HepG2 (cell line): ENCODE results near the gene SPTAN1. TPM values are rescaled to one million over a fixed set of nuclear protein-coding genes. Genes with fewer than 3 reads are reported as not detected.
A peak's percentile ranks its signal among the peaks of the same experiment; 100 is the strongest.

ENCODE experiments used
- ATAC-seq: fragments of 200-7000 bp; cut with Tn5 transposase; 3 replicates; pipeline ENCODE4 v1.9.1; 2020; ENCODE audit warnings: mild to moderate bottlenecking, moderate library complexity
- BruUV-seq: library from RNA; stranded (reverse); fragments of 400-500 nt; replicated peaks from 2 replicates; lab custom pipeline; 2021; lab: Mats Ljungman, UMichigan
- CTCF ChIA-PET: fragments of 300-600 bp; formaldehyde crosslinking; extraction: SDS; loops from one replicate; lab custom pipeline; 2021; ENCODE audit warnings: low total read pairs, inconsistent platforms, low intra/inter-chr PET ratio; lab: Yijun Ruan, JAX
- POLR2A ChIA-PET: fragments of 350-600 bp; sonication (Branson Sonifier 250); formaldehyde crosslinking; loops from one replicate; lab custom pipeline; 2020; ENCODE audit warnings: antibody characterized with exemption, inconsistent platforms; lab: Yijun Ruan, JAX
- DNase-seq: peaks from one replicate; pipeline ENCODE4 v3.0.0-alpha.2; 2015; ENCODE audit warnings: low spot score
- FAIRE-seq: peaks from 3 replicates; lab custom pipeline; 2011; peaks lifted over from hg19 to GRCh38; lab: Jason Lieb, UNC
- H2AFZ ChIP-seq: one replicate; pipeline ENCODE4 v1.6.1; 2011; ENCODE audit warnings: low read length, inconsistent platforms
- H3K27ac ChIP-seq: fragments of 300-600 bp; 3 replicates; pipeline ENCODE4 v1.8.0; 2011; ENCODE audit warnings: mixed run types, mild to moderate bottlenecking, mixed read lengths, low read length, inconsistent platforms; ENCODE audit not compliant: insufficient read depth; ENCODE audit errors: extremely low read length
- H3K27me3 ChIP-seq, 2 experiments: fragments of 200-600 bp in 1 of 2; 2 replicates in 1 of 2; 3 replicates in 1 of 2; pipeline versions ENCODE4 v1.6.0 to v1.8.0; 2011; ENCODE audit warnings: low read length in 2 of 2, mild to moderate bottlenecking in 2 of 2, moderate library complexity in 2 of 2, inconsistent platforms in 1 of 2; ENCODE audit not compliant: insufficient read depth in 2 of 2, control insufficient read depth in 1 of 2
- H3K36me3 ChIP-seq, 2 experiments: fragments of 200-600 bp in 1 of 2; replicated peaks in 1 of 2; 2 replicates in 1 of 2; 3 replicates in 1 of 2; pipeline versions ENCODE4 v1.5.1 to v1.8.0; 2011; ENCODE audit warnings: low read length in 2 of 2, inconsistent platforms in 1 of 2; ENCODE audit not compliant: insufficient read depth in 2 of 2, control insufficient read depth in 1 of 2
- H3K4me1 ChIP-seq: 2 replicates; pipeline ENCODE4 v1.5.1; 2012; ENCODE audit warnings: low read length, inconsistent platforms; ENCODE audit not compliant: insufficient read depth
- H3K4me2 ChIP-seq: 2 replicates; pipeline ENCODE4 v1.6.0; 2011; ENCODE audit warnings: low read depth, low read length, inconsistent platforms
- H3K4me3 ChIP-seq, 3 experiments: fragments of 200-600 bp in 1 of 3; sonication (generic), shearing (Covaris generic) in 1 of 3; replicated peaks in 1 of 3; 2 replicates each; pipeline ENCODE4 v1.5.1; 2011 to 2016; ENCODE audit warnings: low read length in 3 of 3, inconsistent platforms in 2 of 3, low read depth in 2 of 3, mild to moderate bottlenecking in 2 of 3, control low read depth in 1 of 3, mixed read lengths in 1 of 3; ENCODE audit not compliant: insufficient read depth in 1 of 3
- H3K79me2 ChIP-seq: one replicate; pipeline ENCODE4 v1.6.1; 2011; ENCODE audit warnings: low read length, inconsistent platforms; ENCODE audit not compliant: insufficient read depth
- H3K9ac ChIP-seq: 2 replicates; pipeline ENCODE4 v1.6.0; 2011; ENCODE audit warnings: mild to moderate bottlenecking, low read depth, low read length, inconsistent platforms; ENCODE audit not compliant: insufficient read depth
- H3K9me3 ChIP-seq: 2 replicates; pipeline ENCODE4 v1.5.1; 2012; ENCODE audit warnings: mild to moderate bottlenecking, low read length
- H4K20me1 ChIP-seq: 2 replicates; pipeline ENCODE4 v1.6.0; 2011; ENCODE audit warnings: inconsistent platforms, mild to moderate bottlenecking, low read length, moderate library complexity; ENCODE audit not compliant: insufficient read depth
- GFI1 ChIP-seq: sonication (generic); formaldehyde crosslinking; IDR thresholded peaks from 2 replicates; pipeline ENCODE4 v1.5.0; 2020; ENCODE audit warnings: missing genetic modification reagents, mild to moderate bottlenecking, borderline replicate concordance
- HOXA5 ChIP-seq: sonication (generic); formaldehyde crosslinking; IDR thresholded peaks from 2 replicates; pipeline ENCODE4 v1.4.0; 2020; ENCODE audit warnings: missing genetic modification reagents
- KLF16 ChIP-seq, 2 experiments: sonication (generic) in 1 of 2; formaldehyde crosslinking in 1 of 2; IDR thresholded peaks; 2 replicates each; pipeline versions ENCODE4 v1.6.1 to v1.8.0; 2016 to 2023; ENCODE audit warnings: missing genetic modification reagents in 2 of 2, missing compliant biosample characterization in 1 of 2
- SIN3A ChIP-seq: IDR thresholded peaks from 2 replicates; pipeline ENCODE4 v1.6.1; 2011; ENCODE audit warnings: low read depth, mild to moderate bottlenecking, control low read depth, low read length, borderline replicate concordance
- SNAI1 ChIP-seq: sonication (generic); formaldehyde crosslinking; IDR thresholded peaks from 2 replicates; pipeline ENCODE4 v1.5.0; 2020; ENCODE audit warnings: mild to moderate bottlenecking, missing genetic modification reagents, borderline replicate concordance
- SRSF9 ChIP-seq: fragments of 200-400 bp; formaldehyde crosslinking; IDR thresholded peaks from 2 replicates; pipeline ENCODE4 v1.6.1; 2018; ENCODE audit warnings: borderline replicate concordance, mild to moderate bottlenecking, low read depth, low read length; ENCODE audit not compliant: insufficient read depth, poor library complexity, severe bottlenecking
- SRY ChIP-seq: sonication (generic); formaldehyde crosslinking; IDR thresholded peaks from 2 replicates; pipeline ENCODE4 v1.8.0; 2022; ENCODE audit warnings: mild to moderate bottlenecking, missing genetic modification reagents
- TCF7 ChIP-seq: sonication (generic); IDR thresholded peaks from 2 replicates; pipeline ENCODE4 v1.6.1; 2016; ENCODE audit warnings: antibody characterized with exemption, low read depth
- TOE1 ChIP-seq: sonication (generic); formaldehyde crosslinking; IDR thresholded peaks from 2 replicates; pipeline ENCODE4 v1.4.0; 2020; ENCODE audit warnings: mild to moderate bottlenecking, missing genetic modification reagents
- U2AF1 ChIP-seq: fragments of 200-400 bp; formaldehyde crosslinking; optimal IDR thresholded peaks from 2 replicates; pipeline ENCODE3; 2017; ENCODE audit warnings: mild to moderate bottlenecking, low read depth, low read length
- ZNF350 ChIP-seq: sonication (generic); formaldehyde crosslinking; IDR thresholded peaks from 2 replicates; pipeline ENCODE4 v1.4.0; 2020; ENCODE audit warnings: mild to moderate bottlenecking, low read depth, missing genetic modification reagents, borderline replicate concordance
- whole genome bisulfite sequencing: methylation state at CpG from one replicate; pipeline ENCODE4 v1.1.6; 2017; ENCODE audit warnings: low lambda C conversion rate; 5-methylcytosine and 5-hydroxymethylcytosine counted together
- in situ Hi-C: cut with HindIII; loops from 2 replicates; pipeline ENCODE4 v1.10.0; 2017; ENCODE audit warnings: low pct_unique_long_range_greater_than_20kb; ENCODE audit not compliant: extremely low pct_ligation_motif_present
- intact Hi-C: fragments of 100-400 bp; cut with micrococcal nuclease; formaldehyde crosslinking; loops from one replicate; pipeline ENCODE4 v1.10.0; 2022; ENCODE audit not compliant: unreplicated experiment
- polyA plus RNA-seq, 8 experiments: library from polyadenylated mRNA; depleted of rRNA in 3 of 8; stranded (reverse) in 7 of 8; unstranded in 1 of 8; fragments of >200 nt; fragmentation: Illumina TruSeq in 4 of 8; extraction: Trizol in 4 of 8; gene quantifications; 2 replicates each; pipeline versions ENCODE4 v1.2.1 to v1.2.3, GENCODE V29; 2011 to 2016; ENCODE audit warnings: low read depth in 4 of 8, missing spikeins in 1 of 8, mixed read lengths in 1 of 8; ENCODE audit not compliant: insufficient read depth in 1 of 8
- total RNA-seq, 5 experiments: library from RNA; depleted of rRNA; stranded (reverse); fragments of >200 nt; fragmentation: Illumina TruSeq; extraction: Trizol; gene quantifications; 2 replicates each; pipeline ENCODE4 v1.2.3, GENCODE V29; 2016; ENCODE audit warnings: low read depth in 1 of 5
- TF ChIP-seq, protein P1 (sequence below): sonication (generic); formaldehyde crosslinking; IDR thresholded peaks from 2 replicates; pipeline ENCODE4 v1.4.0; 2020; ENCODE audit warnings: missing genetic modification reagents
- TF ChIP-seq, protein P2 (sequence below): sonication (generic); IDR thresholded peaks from 2 replicates; pipeline ENCODE4 v1.6.1; 2016; ENCODE audit warnings: low read depth, borderline replicate concordance

SPTAN1 gene
- total and polyA plus RNA-seq, 2 of the 13 experiments (the other 11 are each of a cell fraction or from before 2014, with no cell fraction given) = 106 to 111 TPM

DNA sequence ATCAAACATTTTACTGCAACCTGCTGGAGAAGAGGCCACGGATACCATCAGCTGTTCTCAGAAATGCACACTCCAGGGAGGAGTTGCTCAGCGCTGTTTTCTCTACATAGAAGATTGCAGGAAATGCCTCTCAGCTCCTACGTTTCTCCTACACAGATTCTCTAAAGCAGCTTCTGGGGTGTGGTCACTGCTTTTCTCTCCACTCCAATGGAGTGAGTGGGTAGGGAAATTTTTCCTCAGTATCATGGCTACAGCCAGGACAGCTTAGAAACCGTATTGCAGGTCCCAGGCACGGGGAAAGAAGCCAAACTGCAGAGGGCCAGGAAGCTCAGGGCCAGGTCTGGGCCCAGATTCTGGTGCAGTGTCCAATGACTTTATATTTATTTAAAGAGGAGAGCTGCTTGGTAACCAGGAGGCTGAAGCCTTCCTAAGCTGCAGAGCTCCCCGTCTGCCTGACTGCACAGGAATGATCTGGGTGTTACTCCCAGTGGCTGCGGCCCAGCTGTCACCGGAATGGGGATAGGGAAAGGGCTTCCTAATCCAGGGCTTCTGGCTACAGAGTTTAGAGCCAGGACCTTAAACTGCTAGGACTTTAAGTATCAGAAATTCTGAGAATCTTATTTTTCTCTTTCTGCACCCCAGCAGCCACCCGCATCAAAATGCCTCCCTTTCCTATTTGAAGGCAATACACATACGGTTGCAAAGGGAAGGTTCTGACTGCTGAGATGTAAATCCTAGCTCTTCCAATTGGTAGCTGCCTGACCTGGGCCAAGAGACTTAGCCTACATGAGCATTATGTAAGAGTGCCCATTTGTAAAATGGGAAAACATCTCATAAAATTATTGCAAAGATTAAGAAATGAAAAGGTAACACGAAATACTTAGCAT, 1.4 kb upstream of the SPTAN1 start:
- Histone ChIP-seq H3K27ac (no peak overlapping the region), H3K9ac (peak overlapping the region; percentile 61), H3K79me2 (peaks cover 31% of the 10 kb centered on the region), H3K4me3 (peak overlapping the region; percentile 87 to 95 (median 90)), H3K4me2 (peak overlapping the region; percentile 95), H3K9me3 (no peaks in the 10 kb centered on the region), H3K4me1 (peaks cover 52% of the 10 kb centered on the region), H3K36me3 (no peaks in the 10 kb centered on the region), H3K27me3 (no peaks in the 10 kb centered on the region; a peak in 1 of 5 replicates)
- no TSS peak for BruUV-seq
- ATAC-seq = peak; percentile 37
- in situ Hi-C loops (no loop called here), intact Hi-C loops (loop anchor here (5.0 kb wide), 1 partner anchor 49 kb away; the partner anchor contains the start of gene GLE1)
- CTCF ChIA-PET = no interaction called here
- FAIRE-seq = no peak
- POLR2A ChIA-PET = interaction anchor here (0.5 to 3.1 kb wide), 9 partner anchors 8 to 1163 kb away, joined by 3 to 13 read pairs (median 4); partner anchors contain the start of gene GLE1
- WGBS = 6% methylated on average over 11 of the region's 11 CpGs
- TF ChIP-seq SRSF9 (no peak), SIN3A (0 out of 2 replicates have a peak, but pooled peaks have one; percentile 41), SRY (CRISPR knock-in tag) (no peak), U2AF1 (no peak), SNAI1 (CRISPR knock-in tag) (no peak), KLF16 (CRISPR knock-in tag; IDR thresholded peaks at IDR 0.05) (no peak), HOXA5 (CRISPR knock-in tag) (no peak), TCF7 (no peak), TOE1 (CRISPR knock-in tag) (no peak), ZNF350 (CRISPR knock-in tag) (no peak), GFI1 (CRISPR knock-in tag) (no peak)
- TF ChIP-seq, protein P1, sequence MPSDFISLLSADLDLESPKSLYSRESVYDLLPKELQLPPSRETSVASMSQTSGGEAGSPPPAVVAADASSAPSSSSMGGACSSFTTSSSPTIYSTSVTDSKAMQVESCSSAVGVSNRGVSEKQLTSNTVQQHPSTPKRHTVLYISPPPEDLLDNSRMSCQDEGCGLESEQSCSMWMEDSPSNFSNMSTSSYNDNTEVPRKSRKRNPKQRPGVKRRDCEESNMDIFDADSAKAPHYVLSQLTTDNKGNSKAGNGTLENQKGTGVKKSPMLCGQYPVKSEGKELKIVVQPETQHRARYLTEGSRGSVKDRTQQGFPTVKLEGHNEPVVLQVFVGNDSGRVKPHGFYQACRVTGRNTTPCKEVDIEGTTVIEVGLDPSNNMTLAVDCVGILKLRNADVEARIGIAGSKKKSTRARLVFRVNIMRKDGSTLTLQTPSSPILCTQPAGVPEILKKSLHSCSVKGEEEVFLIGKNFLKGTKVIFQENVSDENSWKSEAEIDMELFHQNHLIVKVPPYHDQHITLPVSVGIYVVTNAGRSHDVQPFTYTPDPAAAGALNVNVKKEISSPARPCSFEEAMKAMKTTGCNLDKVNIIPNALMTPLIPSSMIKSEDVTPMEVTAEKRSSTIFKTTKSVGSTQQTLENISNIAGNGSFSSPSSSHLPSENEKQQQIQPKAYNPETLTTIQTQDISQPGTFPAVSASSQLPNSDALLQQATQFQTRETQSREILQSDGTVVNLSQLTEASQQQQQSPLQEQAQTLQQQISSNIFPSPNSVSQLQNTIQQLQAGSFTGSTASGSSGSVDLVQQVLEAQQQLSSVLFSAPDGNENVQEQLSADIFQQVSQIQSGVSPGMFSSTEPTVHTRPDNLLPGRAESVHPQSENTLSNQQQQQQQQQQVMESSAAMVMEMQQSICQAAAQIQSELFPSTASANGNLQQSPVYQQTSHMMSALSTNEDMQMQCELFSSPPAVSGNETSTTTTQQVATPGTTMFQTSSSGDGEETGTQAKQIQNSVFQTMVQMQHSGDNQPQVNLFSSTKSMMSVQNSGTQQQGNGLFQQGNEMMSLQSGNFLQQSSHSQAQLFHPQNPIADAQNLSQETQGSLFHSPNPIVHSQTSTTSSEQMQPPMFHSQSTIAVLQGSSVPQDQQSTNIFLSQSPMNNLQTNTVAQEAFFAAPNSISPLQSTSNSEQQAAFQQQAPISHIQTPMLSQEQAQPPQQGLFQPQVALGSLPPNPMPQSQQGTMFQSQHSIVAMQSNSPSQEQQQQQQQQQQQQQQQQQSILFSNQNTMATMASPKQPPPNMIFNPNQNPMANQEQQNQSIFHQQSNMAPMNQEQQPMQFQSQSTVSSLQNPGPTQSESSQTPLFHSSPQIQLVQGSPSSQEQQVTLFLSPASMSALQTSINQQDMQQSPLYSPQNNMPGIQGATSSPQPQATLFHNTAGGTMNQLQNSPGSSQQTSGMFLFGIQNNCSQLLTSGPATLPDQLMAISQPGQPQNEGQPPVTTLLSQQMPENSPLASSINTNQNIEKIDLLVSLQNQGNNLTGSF (CRISPR knock-in tag) = no peak
- TF ChIP-seq, protein P2, sequence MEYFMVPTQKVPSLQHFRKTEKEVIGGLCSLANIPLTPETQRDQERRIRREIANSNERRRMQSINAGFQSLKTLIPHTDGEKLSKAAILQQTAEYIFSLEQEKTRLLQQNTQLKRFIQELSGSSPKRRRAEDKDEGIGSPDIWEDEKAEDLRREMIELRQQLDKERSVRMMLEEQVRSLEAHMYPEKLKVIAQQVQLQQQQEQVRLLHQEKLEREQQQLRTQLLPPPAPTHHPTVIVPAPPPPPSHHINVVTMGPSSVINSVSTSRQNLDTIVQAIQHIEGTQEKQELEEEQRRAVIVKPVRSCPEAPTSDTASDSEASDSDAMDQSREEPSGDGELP = 0 out of 2 replicates have a peak, but pooled peaks have one; percentile 10
- TF ChIP-seq, all 625 proteins: peak for 2
- DNase-seq = no peak
- Histone ChIP-seq H2AFZ (peak overlapping the region; percentile 44), H4K20me1 (peaks cover 18% of the 10 kb centered on the region)
